SK-N-MC (cell line): Measurements from ENCODE around the gene TLCD5.

ENCODE experiments used
- DNase-seq: peaks from one replicate; pipeline ENCODE4 v3.0.0-alpha.2; 2011; ENCODE audit warnings: low read depth, low spot score
- H3K27ac ChIP-seq: fragments of 200-600 bp; sonication (generic); 2 replicates; pipeline ENCODE4 v1.5.1; 2016; ENCODE audit warnings: mixed run types
- H3K36me3 ChIP-seq: fragments of 200-600 bp; sonication (generic); 2 replicates; pipeline ENCODE4 v1.6.1; 2017; ENCODE audit warnings: antibody characterized with exemption, low read length, mixed read lengths; ENCODE audit not compliant: insufficient read depth
- H3K4me3 ChIP-seq: fragments of 200-600 bp; sonication (generic); 2 replicates; pipeline ENCODE4 v1.5.1; 2016
- H3K9ac ChIP-seq: fragments of 200-600 bp; sonication (generic); 2 replicates; pipeline ENCODE4 v1.8.0; 2017; ENCODE audit warnings: mixed run types, mixed read lengths; ENCODE audit not compliant: insufficient read length
- H3K9me3 ChIP-seq: fragments of 200-600 bp; sonication (generic); 2 replicates; pipeline ENCODE4 v1.6.1; 2017; ENCODE audit warnings: low read depth, mild to moderate bottlenecking, antibody characterized with exemption, low read length, moderate library complexity, mixed read lengths
- EZH2 ChIP-seq: fragments of 200-600 bp; sonication (generic); IDR thresholded peaks from one replicate; pipeline ENCODE4 v1.6.1; 2017; ENCODE audit warnings: antibody characterized with exemption
- FOXP2 ChIP-seq: optimal IDR thresholded peaks from 2 replicates; pipeline ENCODE3; 2011; ENCODE audit warnings: mild to moderate bottlenecking, moderate library complexity; ENCODE audit not compliant: insufficient read depth; ENCODE audit errors: extremely low read length, control extremely low read depth
- POLR2AphosphoS5 ChIP-seq: IDR thresholded peaks from 2 replicates; pipeline ENCODE4 v1.6.1; 2012; ENCODE audit warnings: mild to moderate bottlenecking, low read depth, low read length, borderline replicate concordance

Gene TLCD5

DNA sequence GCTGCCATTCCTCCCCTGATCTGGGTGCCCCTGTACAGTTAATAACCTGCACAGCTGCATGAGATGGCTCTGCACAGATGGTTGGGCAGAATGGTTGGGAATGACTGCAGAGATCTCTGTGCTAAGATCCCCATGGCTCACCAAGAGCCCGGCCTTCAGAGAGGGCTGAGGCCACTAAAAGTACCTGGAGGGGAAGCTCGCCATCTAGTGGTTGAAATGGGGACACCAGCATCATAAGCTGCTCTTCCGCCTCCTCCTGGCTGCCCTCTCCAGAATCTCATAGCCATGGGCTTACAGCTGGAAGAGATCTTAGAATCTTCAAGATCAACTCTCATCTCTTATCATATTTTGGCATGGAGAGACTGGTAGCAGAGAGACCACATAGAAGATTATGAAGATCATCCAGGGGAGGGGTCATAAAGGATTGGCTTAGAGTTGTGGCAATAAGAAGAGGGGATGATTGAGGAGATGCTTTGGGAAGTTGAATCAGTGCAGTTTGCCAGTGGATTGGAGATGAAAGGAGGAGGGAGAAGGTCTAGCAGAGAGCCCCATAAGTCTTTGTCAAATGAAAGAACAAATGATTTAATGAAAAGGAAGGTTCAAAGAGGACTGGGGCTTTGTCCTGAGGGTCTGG is 22.0 kb upstream of the TLCD5 start:
- Histone ChIP-seq H3K4me3 (no peak overlapping the region), H3K9ac (no peak overlapping the region), H3K36me3 (no peaks in the 10 kb centered on the region), H3K27ac (no peak overlapping the region), H3K9me3 (no peaks in the 10 kb centered on the region)
- peak; percentile 50 for DNase-seq
- no peak for TF ChIP-seq FOXP2

DNA sequence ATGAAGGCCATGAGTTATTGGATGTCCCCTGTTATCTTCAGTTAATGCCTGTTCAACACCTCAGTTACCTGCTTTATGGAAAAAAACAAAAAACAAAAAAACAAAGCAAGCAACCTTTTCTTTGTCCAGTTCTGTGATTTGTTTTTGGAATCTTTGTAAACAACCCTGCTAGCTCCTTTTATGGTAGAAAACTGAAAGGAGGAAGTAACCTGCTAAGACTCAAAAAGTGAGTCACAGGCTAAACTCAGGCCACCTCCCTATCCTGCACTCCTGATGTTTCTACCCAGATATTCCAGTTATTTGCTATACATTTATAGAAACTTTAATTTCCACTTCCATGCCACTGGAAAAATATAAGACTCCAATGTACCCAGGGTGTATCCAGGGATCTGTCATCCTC is 20.6 kb upstream of the TLCD5 start:
- H3K4me3 ChIP-seq, result no peak overlapping the region
- DNase-seq, result no peak

DNA sequence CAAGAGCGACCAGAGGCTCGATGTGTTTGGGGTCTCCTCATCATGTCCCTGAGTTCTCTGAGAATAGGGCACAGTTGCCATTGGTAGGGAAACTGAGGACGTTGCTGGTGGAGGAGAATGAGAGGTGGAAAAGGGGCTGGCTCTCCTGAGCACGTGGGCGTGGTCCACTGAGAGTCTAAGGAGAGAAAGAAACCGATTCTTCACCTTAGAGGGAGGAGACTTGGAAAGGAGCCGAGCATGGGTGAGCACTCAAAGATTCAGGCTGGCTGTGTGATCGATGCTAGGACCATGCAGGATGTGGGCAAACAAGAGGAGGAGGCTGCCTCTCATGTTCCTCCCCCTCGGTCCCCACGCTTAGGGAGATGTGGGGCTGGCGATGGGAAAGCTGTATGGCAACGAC is 19.8 kb upstream of the TLCD5 start:
- Histone ChIP-seq H3K9ac (no peak overlapping the region), H3K36me3 (no peaks in the 10 kb centered on the region), H3K4me3 (no peak overlapping the region), H3K27ac (no peak overlapping the region), H3K9me3 (no peaks in the 10 kb centered on the region)
- no peak for DNase-seq
- TF ChIP-seq EZH2, result no peak
- no peak for TF ChIP-seq FOXP2
- no peak for TF ChIP-seq POLR2AphosphoS5

More for the DNA sequence above, 20.6 kb upstream of the TLCD5 start:
- Histone ChIP-seq H3K9me3 (no peaks in the 10 kb centered on the region), H3K27ac (no peak overlapping the region), H3K36me3 (no peaks in the 10 kb centered on the region), H3K9ac (no peak overlapping the region)
- TF ChIP-seq FOXP2, result no peak
- TF ChIP-seq POLR2AphosphoS5, result no peak
- no peak for TF ChIP-seq EZH2

DNA sequence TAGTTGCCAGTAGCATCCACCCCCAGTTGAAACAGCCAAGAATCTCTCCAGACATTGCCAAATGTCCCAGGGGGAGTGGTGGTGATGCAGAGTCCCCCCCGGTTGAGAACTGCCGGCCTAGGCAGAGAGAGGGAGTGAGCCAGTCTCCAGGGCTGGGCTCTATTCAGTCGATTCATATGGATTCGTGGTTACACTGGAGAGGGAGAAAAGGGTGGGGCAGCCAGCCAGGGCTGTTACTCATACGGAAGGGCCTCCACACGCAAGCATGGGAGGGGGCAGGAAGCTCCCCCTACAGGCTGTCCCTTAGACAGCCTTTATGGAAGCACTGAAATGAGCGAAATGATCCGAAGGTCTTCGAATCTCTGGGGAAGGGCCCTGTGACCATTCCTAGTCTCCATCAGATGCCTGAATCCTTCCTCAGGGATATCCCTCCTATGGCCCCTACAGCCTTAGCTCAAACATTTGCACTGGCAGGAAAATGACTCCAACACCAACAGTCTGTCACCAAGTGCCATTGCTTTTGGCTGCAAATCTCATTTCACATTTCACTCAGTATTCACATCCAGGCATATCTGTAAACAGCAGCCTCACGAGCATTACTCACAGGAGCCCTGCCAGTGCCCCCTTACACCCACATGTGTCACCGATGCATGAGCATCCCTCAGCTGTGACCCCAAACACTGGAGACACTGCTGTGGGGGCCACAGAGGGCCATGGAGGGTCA is 18.4 kb upstream of the TLCD5 start:
- H3K4me3 ChIP-seq, result no peak overlapping the region
- DNase-seq, result no peak
- no peaks in the 10 kb centered on the region for H3K9me3 ChIP-seq
- no peak overlapping the region for H3K9ac ChIP-seq
- no peaks in the 10 kb centered on the region for H3K36me3 ChIP-seq
- no peak overlapping the region for H3K27ac ChIP-seq
- TF ChIP-seq FOXP2 (no peak), EZH2 (no peak), POLR2AphosphoS5 (no peak)

- DNase-seq, result no peak
- Histone ChIP-seq H3K9me3 (no peaks in the 10 kb centered on the region), H3K9ac (no peak overlapping the region), H3K4me3 (no peak overlapping the region), H3K36me3 (no peaks in the 10 kb centered on the region), H3K27ac (no peak overlapping the region)
- no peak for TF ChIP-seq FOXP2
- no peak for TF ChIP-seq EZH2
- no peak for TF ChIP-seq POLR2AphosphoS5
Observed at GRCh38 chr11:120307476-120307875, 17.6 kb upstream of the TLCD5 start.

- H3K9ac ChIP-seq, result no peak overlapping the region
- H3K27ac ChIP-seq, result no peak overlapping the region
- DNase-seq, result no peak
- no peaks in the 10 kb centered on the region for H3K9me3 ChIP-seq
- no peak overlapping the region for H3K4me3 ChIP-seq
- no peaks in the 10 kb centered on the region for H3K36me3 ChIP-seq
- no peak for TF ChIP-seq POLR2AphosphoS5
- no peak for TF ChIP-seq FOXP2
- TF ChIP-seq EZH2, result no peak
Observed at GRCh38 chr11:120308081-120308480, 17.0 kb upstream of the TLCD5 start.

DNA sequence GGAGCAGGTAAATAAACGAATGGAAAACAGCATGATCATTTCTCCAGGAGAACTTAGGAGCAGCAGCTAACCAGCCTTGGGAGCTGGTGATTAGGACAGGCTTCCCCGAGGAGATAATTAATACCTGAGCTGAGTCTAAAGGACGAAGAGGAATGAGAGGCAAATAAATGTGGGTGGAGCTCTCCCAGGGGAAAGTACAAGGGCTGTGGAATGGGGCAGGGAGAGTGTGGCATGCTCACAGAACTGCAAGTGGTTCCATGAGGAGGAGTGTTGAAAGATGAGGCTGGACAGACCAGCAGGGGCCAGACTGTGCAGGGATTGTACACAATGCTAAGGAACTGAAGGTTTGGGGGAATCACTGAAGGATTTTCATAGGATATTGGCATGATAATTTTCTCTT is 14.2 kb upstream of the TLCD5 start:
- DNase-seq, result no peak
- no peak for TF ChIP-seq FOXP2
- TF ChIP-seq EZH2, result no peak
- no peak for TF ChIP-seq POLR2AphosphoS5
- H3K4me3 ChIP-seq, result no peak overlapping the region
- no peaks in the 10 kb centered on the region for H3K36me3 ChIP-seq
- no peak overlapping the region for H3K9ac ChIP-seq
- no peak overlapping the region for H3K27ac ChIP-seq
- H3K9me3 ChIP-seq, result no peaks in the 10 kb centered on the region

DNA sequence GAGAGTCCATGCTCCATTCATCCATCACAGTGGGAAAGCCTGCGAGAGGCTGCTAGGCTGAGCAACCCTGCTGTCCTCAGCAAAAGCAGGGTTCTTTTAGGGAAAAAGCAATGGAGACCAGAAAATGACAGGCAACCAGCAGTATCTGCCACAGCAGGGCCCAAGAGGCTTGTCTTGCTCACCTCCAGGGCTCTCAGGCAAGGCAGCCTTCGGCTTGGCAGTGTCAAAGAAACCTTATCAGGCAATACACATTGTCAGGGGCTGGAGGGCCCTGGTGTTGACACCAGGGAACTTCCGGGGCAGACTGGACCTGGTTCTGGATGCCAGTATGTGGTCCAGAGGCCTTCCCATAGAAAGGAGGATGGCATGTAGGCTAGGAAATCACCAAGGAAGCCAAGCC is 10.2 kb upstream of the TLCD5 start:
- no peak for DNase-seq
- no peak overlapping the region for H3K27ac ChIP-seq
- TF ChIP-seq FOXP2 (no peak), POLR2AphosphoS5 (no peak), EZH2 (no peak)
- H3K9me3 ChIP-seq, result no peaks in the 10 kb centered on the region
- no peak overlapping the region for H3K4me3 ChIP-seq
- H3K36me3 ChIP-seq, result no peaks in the 10 kb centered on the region
- no peak overlapping the region for H3K9ac ChIP-seq
